HG03060 (cell line): ENCODE results near the gene PRKAR2B.
"Not testable (repeated sequence)": the region's sequence is repeated elsewhere in the genome, so short reads cannot be mapped to it uniquely, and the experiment has no call there.

Experiments
- ATAC-seq: cut with Tn5 transposase; IDR thresholded peaks from one replicate; pipeline ENCODE4 v1.9.1; 2021; ENCODE audit warnings: low read depth, moderate number of reproducible peaks; ENCODE audit not compliant: unreplicated experiment

PRKAR2B gene

GRCh38 chr7:107111196-107111595 lies 66.7 kb downstream of the PRKAR2B start:
- ATAC-seq: no peak

GRCh38 chr7:107113866-107114265 lies 69.4 kb downstream of the PRKAR2B start:
- no peak for ATAC-seq

GRCh38 chr7:107115114-107115513 lies 70.6 kb downstream of the PRKAR2B start:
- ATAC-seq: no peak

GRCh38 chr7:107115762-107116540 lies 71.4 kb downstream of the PRKAR2B start:
- ATAC-seq: no peak

GRCh38 chr7:107118109-107118900 lies 73.8 kb downstream of the PRKAR2B start:
- ATAC-seq: no peak

- ATAC-seq: no peak
These were observed 75.0 kb downstream of the PRKAR2B start for GRCh38 chr7:107119376-107120105.

GRCh38 chr7:107122486-107122911 lies 78.0 kb downstream of the PRKAR2B start:
- no peak for ATAC-seq

- no peak for ATAC-seq
These were observed 78.9 kb downstream of the PRKAR2B start for GRCh38 chr7:107123392-107123791.

GRCh38 chr7:107125475-107125874 lies 81.0 kb downstream of the PRKAR2B start:
- no peak for ATAC-seq

GRCh38 chr7:107128217-107128616 lies 83.7 kb downstream of the PRKAR2B start:
- ATAC-seq: no peak

GRCh38 chr7:107128748-107129147 lies 84.2 kb downstream of the PRKAR2B start:
- ATAC-seq: no peak

GRCh38 chr7:107130487-107131220 lies 86.1 kb downstream of the PRKAR2B start:
- ATAC-seq: no peak

GRCh38 chr7:107133396-107133795 lies 88.9 kb downstream of the PRKAR2B start:
- no peak for ATAC-seq

- no peak for ATAC-seq
These were observed 94.4 kb downstream of the PRKAR2B start for GRCh38 chr7:107138696-107139420.

- ATAC-seq: not testable (repeated sequence)
These were observed 99.4 kb downstream of the PRKAR2B start for GRCh38 chr7:107143875-107144274.

GRCh38 chr7:107145067-107145838 lies 100.7 kb downstream of the PRKAR2B start:
- no peak for ATAC-seq

GRCh38 chr7:107147464-107148393 lies 103.2 kb downstream of the PRKAR2B start:
- ATAC-seq: no peak

GRCh38 chr7:107148721-107149120 lies 104.2 kb downstream of the PRKAR2B start:
- no peak for ATAC-seq
